NCI-H446 (cell line): ENCODE results near the gene TMC5.
A peak's percentile ranks its signal among the peaks of the same experiment; 100 is the strongest.

Experiments
- DNase-seq, 2 experiments: peaks; one replicate each; lab custom pipeline; 2025; lab: John Stamatoyannopoulos, UW

Gene TMC5

DNA sequence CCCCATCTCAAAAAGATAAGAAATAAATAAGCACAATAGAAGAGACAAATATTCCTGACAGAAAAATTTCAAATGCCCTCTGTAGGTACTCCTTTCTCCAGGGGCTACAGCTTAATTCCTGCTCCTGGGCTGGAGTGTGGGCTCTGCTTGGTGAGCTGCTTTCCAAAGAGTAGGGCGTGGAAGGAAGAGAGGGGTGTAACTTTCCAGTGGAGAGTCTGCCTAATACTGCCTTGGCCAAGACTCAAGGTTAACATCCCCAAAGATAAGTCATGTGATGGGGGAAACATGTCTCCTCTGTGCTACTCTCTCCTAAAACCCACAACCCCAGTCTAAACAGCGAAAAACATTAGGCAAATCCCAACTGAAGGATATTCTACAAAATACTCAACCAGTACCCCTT is 42.7 kb downstream of the TMC5 start:
- DNase-seq: no peak

DNA sequence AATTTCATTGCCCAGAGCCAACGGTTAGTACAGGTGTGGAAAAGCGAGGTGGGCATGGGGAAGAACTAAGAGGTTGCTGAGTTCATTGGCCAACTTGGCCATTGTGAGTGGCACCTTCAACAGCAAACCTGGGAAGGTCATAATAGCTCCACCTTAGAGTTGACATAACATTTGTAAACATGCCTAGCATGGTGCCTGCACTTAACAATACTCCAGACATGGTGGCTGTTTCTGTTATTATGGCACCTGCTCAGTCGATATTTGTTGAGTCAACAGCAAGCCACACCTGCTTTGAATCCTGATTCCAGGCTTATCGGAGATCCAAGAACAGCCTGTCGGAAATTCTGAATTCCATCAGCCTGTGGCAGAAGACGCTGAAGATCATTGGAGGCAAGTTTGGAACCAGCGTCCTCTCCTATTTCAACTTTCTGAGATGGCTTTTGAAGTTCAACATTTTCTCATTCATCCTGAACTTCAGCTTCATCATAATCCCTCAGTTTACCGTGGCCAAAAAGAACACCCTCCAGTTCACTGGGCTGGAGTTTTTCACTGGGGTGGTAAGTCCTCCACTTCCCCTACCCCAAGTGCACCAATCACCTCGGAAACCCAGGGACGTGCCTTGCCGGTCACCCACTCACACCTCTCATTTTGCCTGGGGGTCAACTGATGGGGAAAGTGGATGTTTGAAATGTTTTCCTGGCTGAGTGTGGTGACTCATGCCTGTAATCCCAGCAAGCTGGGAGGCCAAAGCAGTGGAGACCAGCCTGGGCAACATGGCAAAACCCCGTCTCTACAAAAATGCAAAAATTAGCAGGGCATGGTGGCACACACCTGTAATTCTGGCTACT is 46.0 kb downstream of the TMC5 start:
- no peak for DNase-seq

DNA sequence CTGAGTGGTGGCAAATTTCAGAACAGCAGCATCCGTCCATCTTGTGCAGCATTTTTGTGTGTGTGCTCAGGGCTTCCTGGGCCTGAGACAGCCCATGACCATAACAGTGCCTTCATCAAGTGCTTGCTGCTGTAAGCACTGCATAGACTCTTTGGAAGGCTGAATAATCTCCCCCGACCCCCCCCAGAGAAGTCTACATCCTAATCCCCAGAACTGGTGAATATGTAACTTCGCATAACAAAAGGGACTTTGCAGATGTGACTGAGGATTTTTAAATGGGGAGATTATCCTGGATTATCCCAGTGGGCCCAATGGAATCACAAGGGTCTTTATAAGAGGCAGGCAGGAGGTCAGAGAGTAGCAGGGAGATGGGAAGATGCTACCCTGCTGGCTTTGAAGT is 50.6 kb downstream of the TMC5 start:
- no peak for DNase-seq

DNA sequence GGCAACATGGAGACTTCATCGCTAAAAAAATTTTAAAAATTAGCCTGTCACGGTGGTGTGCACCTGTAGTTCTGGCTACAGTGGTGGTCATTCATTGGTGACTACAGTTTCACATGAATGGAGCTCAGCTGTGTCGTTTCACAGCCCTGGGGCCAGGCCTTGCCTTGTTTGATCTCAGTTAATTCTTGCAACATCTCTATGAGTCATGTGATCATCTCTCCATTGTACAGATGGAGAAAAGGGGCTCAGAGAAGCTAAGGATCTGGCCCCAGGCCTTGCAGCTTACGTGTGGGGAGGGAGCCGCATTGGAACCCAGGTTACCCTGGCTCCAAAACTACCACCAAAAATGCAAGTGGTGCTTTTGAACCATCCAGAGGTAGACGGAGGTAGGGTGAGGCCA is 54.8 kb downstream of the TMC5 start:
- no peak for DNase-seq

DNA sequence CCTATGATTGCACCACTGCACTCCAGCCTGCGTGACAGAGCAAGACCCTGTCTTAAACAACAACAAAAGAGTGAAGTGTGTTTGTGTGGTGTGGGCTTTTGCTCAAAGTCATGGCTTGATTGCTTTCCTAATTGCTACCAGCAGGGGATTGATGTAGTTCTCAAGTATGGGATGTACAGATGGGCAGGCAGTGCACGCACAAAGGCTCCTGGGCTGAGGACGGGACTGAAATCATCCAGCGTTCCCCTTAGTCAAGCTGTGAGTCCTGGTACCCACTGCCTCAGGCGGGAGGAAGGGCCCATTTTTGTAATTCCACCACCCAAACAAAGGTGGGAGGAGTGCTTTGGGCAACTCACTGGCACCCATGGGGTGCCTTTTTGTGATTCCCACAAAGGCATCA is 56.9 kb downstream of the TMC5 start:
- DNase-seq: no peak

DNA sequence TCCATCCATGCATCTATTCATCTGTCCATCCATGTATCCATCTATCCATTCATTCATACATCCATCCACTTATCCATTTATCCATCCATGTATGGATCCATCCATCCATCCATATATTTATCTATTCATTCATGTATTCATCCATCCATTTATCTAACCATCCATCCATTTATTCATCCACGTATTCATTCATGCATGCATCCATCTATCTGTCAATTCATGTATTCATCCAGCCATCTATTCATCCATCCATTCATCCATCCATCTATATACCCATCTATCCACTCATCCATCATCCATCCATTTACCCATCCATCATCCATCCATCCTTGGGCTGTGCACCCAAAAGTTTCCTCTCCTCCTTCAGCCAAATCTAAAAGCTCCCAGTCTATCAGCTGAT is 60.8 kb downstream of the TMC5 start:
- DNase-seq: no peak

DNA sequence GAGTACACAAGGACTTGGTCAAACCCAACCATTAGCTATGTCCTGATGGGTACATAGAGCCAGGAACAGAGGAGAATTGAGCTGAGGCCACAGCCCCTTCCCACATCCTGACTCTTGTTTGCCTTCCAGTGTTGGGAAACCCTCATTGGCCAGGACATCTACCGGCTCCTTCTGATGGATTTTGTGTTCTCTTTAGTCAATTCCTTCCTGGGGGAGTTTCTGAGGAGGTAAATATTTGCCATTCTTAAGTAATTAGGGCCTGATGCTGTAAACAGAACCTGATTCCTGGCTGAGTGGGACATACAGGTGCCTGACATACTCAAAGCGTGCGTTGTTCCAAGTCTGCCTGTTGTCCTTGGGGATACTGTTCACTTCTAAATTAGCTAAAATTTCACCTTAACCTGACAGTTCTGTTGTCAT is 61.6 kb downstream of the TMC5 start:
- DNase-seq: no peak

DNA sequence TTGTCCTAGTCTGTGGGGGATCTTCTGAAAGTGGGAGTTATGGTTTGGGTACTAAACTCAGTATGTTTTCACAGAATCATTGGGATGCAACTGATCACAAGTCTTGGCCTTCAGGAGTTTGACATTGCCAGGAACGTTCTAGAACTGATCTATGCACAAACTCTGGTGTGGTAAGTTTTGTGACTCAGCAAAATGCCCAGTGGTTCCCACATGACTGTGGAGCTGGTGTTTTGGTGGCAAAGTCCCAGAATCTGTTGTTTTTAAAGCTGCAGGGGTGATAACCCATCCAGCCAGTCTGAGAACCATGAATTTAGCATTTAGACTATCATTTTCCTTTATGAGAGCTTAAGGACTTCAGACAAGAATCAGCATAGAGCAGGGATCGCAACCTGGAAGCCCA is 63.6 kb downstream of the TMC5 start:
- no peak for DNase-seq

DNA sequence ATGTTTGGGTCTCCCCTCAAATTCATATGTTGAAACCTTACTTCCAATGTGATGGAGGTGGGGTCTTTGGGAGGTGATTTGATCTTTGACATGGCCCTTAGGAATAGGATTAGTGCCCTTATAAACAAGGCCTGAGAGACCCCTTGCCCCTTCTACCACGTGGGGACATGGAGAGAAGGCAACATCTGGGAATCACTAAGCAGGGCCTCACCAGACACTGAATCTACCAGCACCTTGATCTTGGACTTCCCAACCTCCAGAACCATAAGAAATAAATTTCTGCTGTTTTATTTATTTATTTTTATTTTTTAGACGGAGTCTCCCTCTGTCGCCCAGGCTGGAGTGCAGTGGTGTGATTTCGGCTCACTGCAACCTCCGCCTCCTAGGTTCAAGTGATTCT is 64.1 kb downstream of the TMC5 start:
- no peak for DNase-seq

DNA sequence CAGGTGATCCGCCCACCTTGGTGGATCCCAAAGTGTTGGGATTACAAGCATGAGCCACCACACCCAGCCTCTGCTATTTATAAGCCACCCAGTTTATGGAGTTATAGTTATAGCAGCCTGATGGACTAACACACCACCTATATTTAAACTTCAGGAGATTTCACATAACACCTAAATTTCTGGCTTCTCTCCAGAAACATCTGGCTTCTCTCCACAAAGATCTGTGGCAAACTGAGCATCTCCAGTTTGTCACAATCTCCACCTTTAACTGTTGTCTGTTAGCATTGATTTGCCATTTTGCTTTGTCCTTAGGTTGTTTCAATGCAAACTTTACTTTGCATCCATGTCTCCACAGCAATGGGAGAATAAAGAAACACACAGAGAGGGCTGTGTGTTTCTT is 64.6 kb downstream of the TMC5 start:
- no peak for DNase-seq

DNA sequence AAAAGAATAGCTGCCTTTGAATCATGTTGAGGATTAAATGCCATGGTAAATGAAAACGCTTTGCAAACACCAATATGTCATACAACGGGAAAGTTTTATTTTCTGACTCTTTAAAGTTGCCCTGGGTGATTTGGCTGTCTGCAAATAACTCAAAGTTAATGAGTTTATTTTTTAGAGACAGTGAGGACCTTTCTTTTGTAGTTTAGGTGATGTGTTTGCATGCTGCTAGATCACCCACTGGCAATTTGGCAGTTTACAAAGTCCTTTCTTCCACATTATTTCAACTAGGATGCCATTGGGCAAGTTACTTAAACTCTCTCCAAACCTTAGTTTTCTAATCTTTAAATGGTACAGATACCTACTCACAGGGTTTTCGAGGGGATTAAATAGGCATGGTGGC is 66.4 kb downstream of the TMC5 start:
- DNase-seq: no peak

DNA sequence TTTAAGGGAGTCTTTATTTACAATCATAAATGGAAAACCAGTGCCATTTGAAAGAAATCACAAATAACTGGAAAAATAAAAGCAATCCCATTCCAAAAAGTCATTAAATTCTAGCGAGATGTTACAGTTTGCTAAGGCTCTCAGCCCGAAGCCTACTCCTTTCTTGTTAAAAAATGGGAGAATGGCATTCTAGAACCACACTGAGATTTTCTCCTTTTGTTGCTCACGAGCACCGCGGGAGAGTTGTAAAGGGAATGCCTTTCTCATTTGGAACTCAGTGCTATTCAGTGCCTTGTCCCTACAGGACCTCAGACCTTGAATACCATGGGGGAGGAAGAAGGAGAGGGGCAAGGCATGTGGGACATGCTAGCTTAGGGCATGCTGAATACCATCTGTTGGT is 67.9 kb downstream of the TMC5 start:
- DNase-seq: no peak

DNA sequence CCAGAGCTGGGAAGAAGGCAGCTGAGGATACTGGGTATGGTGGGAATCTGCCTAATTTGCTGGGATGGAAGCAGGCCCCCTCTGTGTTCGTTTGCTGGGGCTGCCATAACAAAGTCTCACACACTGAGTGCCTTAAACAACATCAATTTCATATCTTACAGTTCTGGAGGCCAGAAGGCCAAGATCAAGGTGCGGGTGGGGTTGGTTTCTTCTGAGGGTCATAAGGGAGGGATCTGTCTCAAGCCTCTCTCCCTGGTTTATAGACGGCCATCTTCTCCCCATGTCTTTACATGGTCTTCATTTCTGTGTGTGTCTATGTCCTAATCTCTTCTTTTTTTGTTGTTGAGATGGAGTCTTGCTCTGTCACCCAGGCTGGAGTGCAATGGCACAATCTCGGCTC is 68.4 kb downstream of the TMC5 start:
- DNase-seq: no peak

DNA sequence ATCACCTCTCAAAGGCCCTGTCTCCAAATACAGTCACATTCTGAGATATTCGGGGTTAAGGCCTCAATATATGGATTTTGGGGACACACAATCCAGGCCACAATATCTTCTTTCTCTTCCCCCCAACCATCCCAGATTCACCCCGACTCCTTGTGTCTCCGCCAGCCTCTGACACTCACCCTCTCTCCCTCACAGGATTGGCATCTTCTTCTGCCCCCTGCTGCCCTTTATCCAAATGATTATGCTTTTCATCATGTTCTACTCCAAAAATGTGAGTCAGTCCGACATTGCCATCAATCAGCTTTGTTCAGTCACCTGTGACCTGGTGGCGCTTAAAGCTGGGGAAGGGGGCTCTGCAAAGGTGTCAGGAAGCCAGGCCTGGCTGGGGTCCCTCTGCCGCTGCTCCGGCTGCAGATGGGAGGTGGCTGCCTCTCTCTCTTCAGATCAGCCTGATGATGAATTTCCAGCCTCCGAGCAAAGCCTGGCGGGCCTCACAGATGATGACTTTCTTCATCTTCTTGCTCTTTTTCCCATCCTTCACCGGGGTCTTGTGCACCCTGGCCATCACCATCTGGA is 69.2 kb downstream of the TMC5 start:
- DNase-seq: no peak

DNA sequence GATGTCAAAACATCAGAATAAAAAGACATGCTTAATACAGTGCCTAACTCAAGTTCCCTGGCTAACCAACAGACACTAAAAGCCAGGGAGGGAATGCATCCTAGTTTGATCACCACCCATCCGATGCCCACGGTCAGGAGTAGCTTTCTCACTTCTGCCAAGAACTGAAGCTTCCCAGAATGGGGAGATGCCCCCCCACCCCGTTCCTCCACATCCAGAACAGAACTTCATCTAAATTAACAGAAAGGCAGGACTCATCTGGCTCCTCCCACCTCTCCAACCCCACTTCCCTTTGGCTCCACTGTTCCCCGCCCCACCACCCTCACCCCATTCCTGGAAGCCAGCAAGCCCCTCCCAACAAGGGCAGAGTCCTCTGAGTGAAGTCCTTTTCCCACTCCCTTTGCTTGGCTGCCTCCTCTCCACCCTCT is 70.5 kb downstream of the TMC5 start:
- DNase-seq: no peak

DNA sequence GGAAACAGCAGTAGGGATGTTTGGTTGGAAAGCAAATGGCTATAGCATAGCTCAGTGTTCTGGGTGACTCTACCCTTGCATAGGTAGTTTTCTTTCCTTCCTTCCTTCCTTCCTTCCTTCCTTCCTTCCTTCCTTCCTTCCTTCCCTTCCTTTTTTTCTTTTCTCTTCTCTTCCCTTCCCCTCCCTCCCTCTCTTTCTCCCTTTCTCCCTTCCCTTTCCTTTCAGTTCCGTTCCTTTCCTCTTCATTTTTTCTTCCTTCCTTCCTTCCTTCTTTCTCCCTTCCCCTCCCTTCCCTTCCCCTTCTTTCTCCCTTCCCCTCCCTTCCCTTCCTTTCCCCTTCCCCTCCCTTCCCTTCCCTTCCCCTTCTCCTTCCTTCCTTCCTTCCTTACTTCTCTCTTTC is 72.9 kb downstream of the TMC5 start:
- no peak for DNase-seq

DNA sequence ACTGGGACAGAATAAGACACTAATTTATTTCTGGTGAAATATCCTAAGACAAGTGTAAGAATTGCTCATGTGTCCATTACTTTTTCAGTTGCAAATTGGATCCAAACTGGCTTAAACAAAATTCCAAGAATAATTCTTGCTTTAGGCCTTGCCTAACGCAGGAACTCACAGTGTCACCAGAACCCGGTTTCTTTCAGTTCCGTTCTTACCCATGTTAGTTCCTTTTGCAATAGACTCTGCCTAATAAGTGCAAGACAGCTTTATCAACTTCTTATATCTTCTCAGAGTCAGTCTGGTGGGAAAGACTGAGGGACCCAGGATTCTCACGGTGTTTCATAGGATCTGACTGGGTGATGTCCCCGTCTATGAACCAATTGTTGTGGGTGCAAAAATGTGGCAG is 79.5 kb downstream of the TMC5 start:
- DNase-seq: no peak

DNA sequence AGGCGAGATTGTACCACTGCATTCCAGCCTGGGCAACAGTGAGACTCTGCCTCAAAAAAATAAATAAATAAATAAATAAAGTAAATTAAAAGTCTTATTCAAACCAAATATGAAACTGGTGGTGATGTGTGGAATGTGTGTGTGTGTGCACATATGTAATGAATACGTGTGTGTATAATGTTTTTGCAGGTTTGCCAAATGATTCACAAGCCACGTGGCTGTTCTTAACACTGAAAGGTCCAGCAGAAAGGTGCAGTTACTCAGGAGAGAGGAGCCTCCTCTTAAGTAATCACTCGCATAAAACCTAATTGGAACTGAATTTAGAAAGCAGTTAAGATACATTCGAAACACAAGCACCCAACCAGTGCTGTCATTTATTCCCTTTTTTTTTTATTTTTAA is 81.3 kb downstream of the TMC5 start:
- no peak for DNase-seq

DNA sequence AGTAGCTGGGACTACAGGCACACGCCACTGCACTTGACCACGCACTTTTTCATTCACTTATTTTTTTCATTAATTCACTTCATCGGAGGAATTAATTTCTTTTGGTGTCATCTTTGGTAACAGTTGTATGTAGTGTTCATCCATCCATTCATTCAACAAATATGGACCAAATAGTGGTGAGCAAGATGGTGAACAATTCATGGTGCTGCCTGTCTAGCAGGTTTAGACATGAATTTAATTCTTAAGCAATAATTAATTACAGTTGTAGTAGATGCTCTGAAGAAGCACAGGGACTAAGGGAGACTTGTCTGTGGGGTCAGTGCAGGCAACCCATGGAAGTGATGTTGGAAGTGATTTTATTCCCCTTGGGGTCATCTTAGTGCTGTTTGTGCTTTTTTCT is 81.8 kb downstream of the TMC5 start:
- no peak for DNase-seq

DNA sequence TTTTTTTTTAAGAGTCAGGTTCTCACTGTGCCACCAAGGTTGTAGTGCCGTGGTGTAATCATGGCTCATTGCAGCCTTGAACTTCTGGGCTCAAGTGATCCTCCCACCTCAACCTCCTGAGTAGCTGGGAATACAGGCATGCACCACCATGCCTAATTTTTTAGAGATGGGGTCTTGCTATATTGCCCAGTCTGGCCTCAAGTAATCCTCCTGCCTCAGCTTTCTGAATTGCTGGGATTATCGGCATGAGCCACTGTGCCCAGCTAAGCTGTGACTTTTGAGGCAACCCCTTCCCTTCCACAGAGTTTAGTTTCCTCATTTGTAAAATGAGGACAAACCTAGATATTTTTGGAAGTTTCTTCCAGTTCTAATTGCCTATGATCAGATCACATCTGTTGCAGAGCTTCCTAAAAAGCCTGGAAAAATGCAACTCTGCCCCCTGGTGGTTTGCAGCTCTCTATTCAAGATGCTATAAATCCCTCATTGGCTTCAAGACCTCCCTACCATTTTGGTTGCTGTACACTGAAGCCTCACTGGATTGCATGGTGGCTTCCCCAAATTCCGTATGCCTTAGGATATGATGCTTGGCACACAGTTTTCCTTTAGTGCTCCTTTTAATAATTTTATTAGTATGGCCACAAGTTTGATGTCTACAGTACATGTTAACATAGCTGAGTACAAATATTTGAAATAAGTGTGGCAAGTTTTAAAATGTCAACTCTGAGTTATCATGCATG is 84.9 kb downstream of the TMC5 start:
- DNase-seq: peak; percentile 30 to 69

DNA sequence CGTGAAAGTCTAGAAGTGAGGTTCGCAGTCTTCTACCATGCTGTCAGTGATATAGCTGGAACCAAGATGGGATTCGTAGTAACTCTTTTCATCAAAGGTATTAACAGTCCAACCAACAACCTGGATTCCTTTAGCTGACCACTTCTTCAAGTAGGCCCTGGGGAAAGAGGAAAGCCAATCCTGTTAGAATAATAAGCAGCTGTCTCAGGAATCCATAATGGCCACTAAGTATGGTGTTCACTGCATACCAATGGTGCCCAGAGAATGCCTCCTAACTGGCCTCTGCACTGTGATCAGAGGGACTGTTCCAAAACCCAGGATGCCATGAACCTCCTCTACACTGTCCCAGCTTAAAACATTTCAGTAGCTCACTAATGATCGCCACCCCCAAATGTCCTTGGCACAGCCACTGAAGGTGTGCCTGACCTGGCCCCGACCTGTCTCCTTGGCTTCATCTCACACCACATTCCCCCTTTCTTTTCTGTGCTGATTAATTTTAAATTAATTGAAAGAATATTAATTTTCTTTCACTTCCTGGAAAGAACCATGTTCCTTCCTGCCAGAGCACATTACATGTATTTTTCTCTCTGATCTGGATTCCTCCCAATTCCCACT is 85.9 kb downstream of the TMC5 start:
- no peak for DNase-seq

DNA sequence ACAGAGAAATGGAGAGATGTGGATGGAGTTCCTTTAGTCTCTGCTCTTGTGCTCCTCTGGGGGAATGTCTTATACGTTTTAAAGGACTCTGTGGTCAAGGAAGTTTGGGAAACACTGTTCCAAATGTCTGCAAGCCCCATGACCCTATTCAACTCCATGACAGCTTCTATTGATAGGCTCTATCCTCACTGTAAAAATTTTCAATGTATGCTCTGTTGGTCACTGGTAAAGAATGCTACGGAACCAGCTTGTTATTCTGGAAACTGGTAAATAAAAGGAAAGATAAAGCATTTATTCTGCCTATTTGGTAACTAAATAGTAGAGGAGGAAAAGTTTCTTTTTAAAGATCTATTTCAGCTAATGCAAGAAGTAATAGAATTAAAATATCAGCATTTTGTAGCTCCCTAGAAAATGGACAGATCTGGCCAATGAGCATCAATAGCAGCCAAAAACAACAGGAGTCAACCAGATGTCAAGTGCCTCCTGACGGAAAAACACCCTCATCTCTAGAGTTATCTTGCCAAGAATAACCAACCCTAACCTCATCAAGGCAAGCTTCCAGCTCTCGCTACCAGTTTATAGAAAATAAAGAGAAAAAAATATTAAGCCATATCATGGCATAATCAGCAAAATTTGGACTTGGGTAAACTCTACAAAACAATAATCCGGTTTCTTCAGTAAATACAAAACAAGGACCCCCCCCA is 88.1 kb downstream of the TMC5 start:
- DNase-seq: no peak
